Measurements from ENCODE around the gene RFTN1. TPM values are rescaled to one million over a fixed set of nuclear protein-coding genes. Genes with fewer than 3 reads are reported as not detected.

RFTN1 gene
- total and polyA plus RNA-seq, 2 experiments from 2014 or later: 3.3 to 7.2 TPM

- Histone ChIP-seq H4K20me1 (replicated peaks; ENCODE audit: insufficient read depth) (no peaks in the 10 kb centered on the region), H3K9me2 (ENCODE audit: insufficient read depth) (no peaks in the 10 kb centered on the region), H3F3A (replicated peaks; ENCODE audit: low read depth) (0 out of 2 replicates have a peak, but pooled peaks cover 2% of the 10 kb centered on the region), H3K4me1 (ENCODE audit: insufficient read depth) (peaks cover 42% of the 10 kb centered on the region), H3K79me2 (replicated peaks; ENCODE audit: insufficient read depth) (no peaks in the 10 kb centered on the region; the same call in 1 of the 2 replicates), H3K36me3 (ENCODE audit: insufficient read depth) (peaks cover 9% of the 10 kb centered on the region; the same call in 1 of the 2 replicates), H3K27ac (ENCODE audit: low read depth) (peak overlapping the region; percentile 92), H2AFZ (no peak overlapping the region), H3K27me3 (ENCODE audit: insufficient read depth) (no peaks in the 10 kb centered on the region), H3K4me2 (peak overlapping the region; percentile 61), H3K4me3 (peak overlapping the region; percentile 9; the same call in 1 of the 2 replicates)
- no peak for TF ChIP-seq JUNB (IDR thresholded peaks at IDR 0.05; ENCODE audit: unreplicated experiment)
- no peak for TF ChIP-seq NANOG (IDR thresholded peaks at IDR 0.05; ENCODE audit: borderline replicate concordance)
- no peak for TF ChIP-seq EZH2phosphoT487 (IDR thresholded peaks at IDR 0.05; ENCODE audit: unreplicated experiment)
- no peak for TF ChIP-seq CREB1 (CRISPR knock-in tag; IDR thresholded peaks at IDR 0.05; ENCODE audit: low read depth)
- no peak for TF ChIP-seq ZNF331 (CRISPR knock-in tag; IDR thresholded peaks at IDR 0.05; ENCODE audit: low read depth)
- TF ChIP-seq REST (IDR thresholded peaks at IDR 0.05; ENCODE audit: unreplicated experiment): no peak
- TF ChIP-seq EZH2 (IDR thresholded peaks at IDR 0.05; ENCODE audit: low read depth, unreplicated experiment): no peak
- TF ChIP-seq ZNF114 (CRISPR knock-in tag; IDR thresholded peaks at IDR 0.05): no peak
- no peak for TF ChIP-seq ETS1 (IDR thresholded peaks at IDR 0.05)
- no peak for TF ChIP-seq POLR2AphosphoS5 (IDR thresholded peaks at IDR 0.05; ENCODE audit: low read depth)
- TF ChIP-seq ZNF462 (CRISPR knock-in tag; IDR thresholded peaks at IDR 0.05): no peak
- TF ChIP-seq STAT1 (IDR thresholded peaks at IDR 0.05; ENCODE audit: unreplicated experiment): no peak
- TF ChIP-seq CTCF (conservative IDR thresholded peaks at IDR 0.05; ENCODE audit: low read depth in 2 of 2): no peak
- DNase-seq (ENCODE audit: low spot score) (no peak), ATAC-seq (peak; percentile 20)
- peaks cover 58% of the 10 kb centered on the region for H3K36me3 Mint-ChIP-seq (ENCODE audit: low read depth)
- H3K4me1 Mint-ChIP-seq: peaks cover 56% of the 10 kb centered on the region
- H3K9me3 Mint-ChIP-seq: peaks cover 6% of the 10 kb centered on the region; the same call in 2 of the 3 replicates
- H3K4me3 Mint-ChIP-seq: peak overlapping the region; percentile 21; the same call in 1 of the 3 replicates
- peak overlapping the region; percentile 86; the same call in 1 of the 2 replicates for H3K27ac Mint-ChIP-seq
- H3K27me3 Mint-ChIP-seq (ENCODE audit: insufficient read depth, low read depth, poor library complexity): peaks cover 1% of the 10 kb centered on the region
These were observed 212.6 kb downstream of the RFTN1 start for GRCh38 chr3:16300881-16301359.

Data from GM23338 (cell line).